ENCODE data around the gene DNAJA4.

- TF ChIP-seq CTCF (IDR thresholded peaks at IDR 0.05) (no peak), POLR2A (IDR thresholded peaks at IDR 0.05) (no peak)
Measured at GRCh38 chr15:78263351-78263781, 996 bp upstream of the DNAJA4 start.

Data from stomach (tissue), 4 donors.